ENCODE results near the gene ALDH3B1.

- no peak for TF ChIP-seq EZH2 (IDR thresholded peaks at IDR 0.05; ENCODE audit: low read length, unreplicated experiment)
- TF ChIP-seq CTCF (conservative IDR thresholded peaks at IDR 0.05; ENCODE audit: low read depth, low read length), result no peak
- no peak for TF ChIP-seq EZH2phosphoT487 (IDR thresholded peaks at IDR 0.05; ENCODE audit: borderline replicate concordance, low read length)
Observed at GRCh38 chr11:68016904-68017817, 7.0 kb downstream of the ALDH3B1 start.

Measured in PC-3 (cell line).